GM21515 (cell line): ENCODE results near the gene LRRC63.
"Not testable (repeated sequence)": the region's sequence is repeated elsewhere in the genome, so short reads cannot be mapped to it uniquely, and the experiment has no call there.

ENCODE experiments used
- ATAC-seq: cut with Tn5 transposase; IDR thresholded peaks from one replicate; pipeline ENCODE4 v1.9.1; 2021; ENCODE audit not compliant: unreplicated experiment

The LRRC63 gene

DNA sequence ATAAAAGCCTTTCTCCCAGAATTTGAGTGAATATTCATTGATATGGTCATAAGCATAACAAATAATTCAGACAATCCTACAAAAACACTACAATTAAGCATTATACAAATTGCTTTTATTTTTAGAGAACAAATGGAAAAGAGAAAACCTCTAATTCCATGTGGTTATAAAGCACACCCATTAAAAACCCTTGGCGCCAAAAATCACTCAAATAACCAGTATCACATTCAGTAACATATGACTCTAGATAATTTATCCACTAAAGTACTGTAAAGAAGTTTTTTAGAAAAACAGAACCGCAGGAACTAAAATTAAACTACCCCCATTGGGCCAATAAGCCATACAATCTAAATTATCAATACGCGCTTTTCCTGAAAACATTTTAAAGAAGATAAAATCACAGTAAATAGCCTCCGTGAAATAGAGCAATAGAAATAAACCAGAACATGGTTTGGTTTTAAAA lies 30.3 kb upstream of the LRRC63 start:
- no peak for ATAC-seq

- peak; percentile 64 for ATAC-seq
Observed at GRCh38 chr13:46181840-46182490, 29.8 kb upstream of the LRRC63 start, which contains the start of gene LCP1. Gene LCP1, minus strand, starts transcription at chr13:46182177. Its CDS starts 22,515 bp downstream, at chr13:46159662.

- peak; percentile 1 for ATAC-seq
Observed at GRCh38 chr13:46182491-46182877, 29.2 kb upstream of the LRRC63 start.

DNA sequence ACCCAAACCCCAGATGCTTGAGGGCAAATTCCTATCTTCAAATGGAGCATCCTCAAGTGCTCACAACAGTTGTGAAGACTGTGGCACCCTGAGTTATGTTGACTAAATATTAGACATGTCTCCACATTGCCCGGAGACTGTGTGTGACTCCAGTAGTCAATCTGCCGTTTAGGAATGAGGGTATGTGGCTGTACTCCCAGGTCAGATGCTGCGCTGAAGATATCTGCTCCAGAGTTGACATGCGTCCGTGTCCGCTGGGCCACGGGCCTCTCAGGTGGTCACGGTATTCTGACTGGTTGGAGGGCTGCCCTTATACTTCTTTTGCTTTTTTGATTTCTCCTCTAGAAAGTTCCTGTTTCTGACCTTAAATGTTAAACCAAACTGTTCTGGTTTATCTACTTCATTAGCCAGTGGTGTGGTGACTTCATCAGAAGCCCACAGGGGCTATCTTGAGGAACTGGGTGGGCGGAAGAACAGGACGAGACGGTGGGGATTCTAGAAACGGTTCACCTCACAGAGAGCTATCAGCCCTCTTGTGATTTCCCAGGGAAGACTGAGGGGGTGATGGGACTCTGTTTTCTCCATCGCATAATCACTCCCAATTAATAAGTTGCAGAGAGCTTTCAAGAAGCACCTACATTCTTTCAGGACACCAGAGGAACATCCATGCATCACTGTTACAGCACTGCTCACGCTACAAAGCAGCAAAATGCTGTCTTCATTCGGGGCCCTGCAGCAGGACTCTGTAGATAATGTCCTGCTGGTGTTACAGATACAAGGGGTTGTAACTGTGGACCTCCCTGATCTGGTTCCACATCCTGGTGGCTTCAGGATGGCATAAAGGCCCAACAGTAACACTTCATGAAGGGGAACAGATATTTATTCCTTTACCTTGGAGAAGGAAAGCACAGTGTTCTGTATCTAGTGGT lies 28.4 kb upstream of the LRRC63 start:
- no peak for ATAC-seq

DNA sequence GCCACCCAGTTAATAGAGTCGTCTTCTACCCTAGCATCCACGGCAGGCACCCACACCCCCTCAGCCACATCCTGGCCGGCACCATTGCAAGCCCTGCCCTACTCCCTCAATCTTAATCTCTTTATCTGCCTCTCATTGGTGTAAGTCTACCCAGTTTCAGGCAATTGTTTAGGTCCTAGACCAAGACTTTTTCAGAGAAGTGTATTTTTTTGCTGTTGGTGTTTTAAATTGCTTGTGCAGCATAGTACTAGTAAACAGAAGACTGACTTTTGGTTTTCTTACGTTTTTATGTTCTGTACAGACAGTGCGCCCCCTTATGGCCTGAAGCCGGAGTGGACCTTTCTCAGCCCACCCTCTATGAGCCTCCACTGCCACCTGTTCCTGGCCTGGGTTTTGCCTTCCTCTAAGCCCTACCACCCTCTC lies 27.4 kb upstream of the LRRC63 start:
- ATAC-seq, result peak; percentile 46

DNA sequence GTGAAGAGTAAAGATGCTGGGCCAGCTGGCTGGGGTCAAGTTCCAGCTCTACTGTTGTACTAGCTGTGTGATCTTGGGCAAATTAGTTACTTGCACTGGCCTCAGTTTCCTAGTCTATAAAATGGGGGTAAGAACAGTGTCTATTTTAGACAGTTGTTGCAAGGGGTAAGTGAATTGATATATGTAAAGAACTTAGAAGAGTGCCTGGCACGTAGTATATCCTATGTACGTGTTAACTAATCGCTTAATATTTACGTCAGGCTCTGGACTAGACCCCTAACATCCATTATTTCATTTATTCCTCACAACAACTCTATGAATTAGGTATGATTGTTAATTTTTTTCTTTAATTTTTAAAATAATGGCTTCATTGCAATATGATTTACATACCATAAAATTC lies 26.1 kb upstream of the LRRC63 start:
- no peak for ATAC-seq

- no peak for ATAC-seq
Observed at GRCh38 chr13:46192412-46192811, 19.3 kb upstream of the LRRC63 start.

DNA sequence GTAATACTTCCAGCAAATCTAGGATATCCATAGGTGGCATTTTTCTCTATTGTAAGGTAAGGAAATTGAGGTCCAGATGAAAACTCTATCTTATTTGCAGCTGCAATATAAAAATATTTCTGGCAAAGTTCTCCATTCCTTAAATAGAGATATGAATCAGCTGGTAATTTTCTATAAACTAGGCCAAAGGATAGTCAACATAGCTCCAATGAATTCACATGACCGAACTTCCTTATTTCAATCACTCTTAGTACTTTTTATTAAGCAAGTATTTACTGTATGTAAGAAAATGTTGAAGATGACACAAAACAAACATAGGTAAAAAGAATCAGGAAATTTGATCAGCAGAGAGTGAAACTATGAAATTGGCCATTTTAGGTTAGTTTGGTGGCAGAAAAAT lies 16.7 kb upstream of the LRRC63 start:
- no peak for ATAC-seq

DNA sequence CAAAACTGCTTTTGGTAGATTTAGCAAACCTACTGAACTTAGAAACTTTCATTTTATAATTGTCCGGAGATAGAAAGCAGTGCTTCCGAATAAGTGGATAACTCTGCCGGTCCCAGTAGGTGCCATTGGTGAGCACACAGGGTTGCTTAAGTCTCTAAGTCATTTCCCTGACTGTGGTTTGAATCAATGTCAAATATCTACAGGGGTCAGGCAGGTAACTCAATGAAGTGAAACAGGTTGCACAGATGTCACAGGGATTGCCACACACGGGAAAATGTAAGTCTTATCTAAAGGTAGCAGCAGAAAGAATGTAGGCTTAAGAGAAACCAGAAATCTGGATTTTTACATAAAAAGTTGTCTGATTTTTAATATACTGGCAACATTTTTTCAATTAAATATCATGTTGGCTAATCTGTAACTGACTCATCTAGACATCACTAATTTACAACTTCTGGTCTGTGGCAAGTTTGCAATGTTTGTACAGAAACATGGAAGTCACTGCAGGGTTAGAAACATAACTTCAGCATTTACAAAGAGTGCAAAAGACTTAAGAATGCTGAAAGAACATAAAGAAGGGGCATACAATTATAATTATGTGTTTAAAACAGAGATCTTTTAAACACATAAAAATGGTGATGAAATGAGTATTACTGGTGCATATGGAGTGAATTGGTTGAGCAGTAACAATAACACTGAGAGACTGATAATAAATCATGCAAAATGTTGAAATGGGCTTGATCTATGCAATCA lies 14.3 kb upstream of the LRRC63 start:
- ATAC-seq, result no peak

GRCh38 chr13:46198696-46199193 lies 13.0 kb upstream of the LRRC63 start:
- no peak for ATAC-seq

DNA sequence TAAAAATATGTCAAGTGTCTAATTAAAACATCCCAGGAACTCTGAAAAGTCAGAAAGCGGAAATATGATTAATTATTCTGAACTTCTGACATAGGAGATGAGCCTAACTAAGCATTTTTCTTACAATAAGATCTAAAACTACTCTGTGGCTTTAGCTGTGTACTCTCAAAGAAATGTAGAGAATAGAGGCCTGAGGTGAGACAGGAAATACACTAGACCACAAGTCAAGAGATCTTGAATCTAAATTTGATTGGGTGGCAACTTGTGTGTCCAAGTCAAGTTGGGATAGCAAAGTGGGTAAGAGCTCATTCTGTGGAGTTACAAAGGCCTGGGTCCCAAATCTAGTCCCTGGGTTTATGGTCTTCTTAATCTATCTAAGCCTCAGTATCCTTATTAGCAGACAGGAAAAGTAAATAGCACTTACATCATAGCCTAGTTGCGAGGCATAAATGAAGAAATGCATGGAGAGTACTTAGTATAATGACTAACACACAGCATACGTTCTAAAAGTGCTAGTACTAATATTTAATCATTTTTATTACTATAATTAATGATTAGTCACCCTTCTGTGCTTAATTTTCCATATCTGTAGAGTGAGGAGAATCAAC lies 9.4 kb upstream of the LRRC63 start:
- ATAC-seq, result no peak

DNA sequence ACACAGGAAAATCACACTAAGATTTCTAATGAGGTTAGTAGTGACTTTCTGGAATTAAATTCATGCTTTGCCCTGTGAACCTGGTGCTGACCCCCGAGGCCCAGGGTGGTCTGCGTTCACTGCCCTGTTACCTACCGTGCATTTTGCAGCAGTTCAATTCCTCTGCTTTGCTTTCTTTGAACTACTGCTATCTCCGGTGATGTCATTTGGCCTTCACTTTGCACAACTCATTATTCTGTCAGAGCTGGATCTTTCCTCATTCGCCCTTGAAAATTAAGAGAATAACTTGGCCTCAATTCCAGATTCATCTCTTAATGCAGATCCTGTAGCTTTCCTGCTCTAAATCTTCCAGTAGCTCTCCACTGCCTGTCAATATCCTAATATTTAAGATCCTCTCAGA lies 8.8 kb upstream of the LRRC63 start:
- no peak for ATAC-seq

DNA sequence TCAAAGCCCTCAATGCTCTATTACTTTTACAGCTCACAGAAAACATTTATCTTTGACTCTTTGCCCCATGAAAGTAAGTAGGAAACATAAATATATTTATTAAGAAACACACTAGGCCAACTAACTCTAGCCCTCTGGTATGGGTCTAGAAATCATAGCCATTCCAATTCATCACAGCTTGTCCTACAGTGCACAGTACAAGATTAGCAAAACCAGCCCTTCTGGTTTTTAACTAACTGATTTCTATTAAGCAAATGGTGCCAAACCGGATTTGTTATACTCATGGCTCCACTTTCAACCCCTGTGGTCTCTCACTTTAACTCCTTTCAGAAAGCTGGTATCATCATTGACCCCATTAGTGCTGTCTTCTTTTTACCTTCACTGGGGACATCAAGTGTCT lies 5.6 kb upstream of the LRRC63 start:
- no peak for ATAC-seq

DNA sequence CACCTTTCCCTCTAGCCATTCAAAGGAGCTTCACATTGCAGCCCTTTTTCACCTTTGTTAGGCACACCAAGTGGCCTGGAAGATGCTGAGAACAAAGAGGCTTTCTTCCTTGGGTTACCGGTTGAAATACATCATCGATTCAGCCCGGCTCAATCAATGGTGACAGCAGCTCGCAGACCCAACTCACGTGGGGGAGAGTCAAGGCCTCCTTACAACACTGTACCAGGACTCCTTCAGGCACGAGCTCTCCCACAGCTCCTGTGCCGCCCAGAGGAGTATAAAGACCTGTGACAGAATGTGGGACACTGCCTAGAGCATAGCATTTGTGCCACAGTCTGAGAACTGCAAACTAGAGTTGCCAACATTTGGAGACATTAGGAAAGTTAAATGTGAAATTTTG lies 3.9 kb upstream of the LRRC63 start:
- ATAC-seq, result no peak

DNA sequence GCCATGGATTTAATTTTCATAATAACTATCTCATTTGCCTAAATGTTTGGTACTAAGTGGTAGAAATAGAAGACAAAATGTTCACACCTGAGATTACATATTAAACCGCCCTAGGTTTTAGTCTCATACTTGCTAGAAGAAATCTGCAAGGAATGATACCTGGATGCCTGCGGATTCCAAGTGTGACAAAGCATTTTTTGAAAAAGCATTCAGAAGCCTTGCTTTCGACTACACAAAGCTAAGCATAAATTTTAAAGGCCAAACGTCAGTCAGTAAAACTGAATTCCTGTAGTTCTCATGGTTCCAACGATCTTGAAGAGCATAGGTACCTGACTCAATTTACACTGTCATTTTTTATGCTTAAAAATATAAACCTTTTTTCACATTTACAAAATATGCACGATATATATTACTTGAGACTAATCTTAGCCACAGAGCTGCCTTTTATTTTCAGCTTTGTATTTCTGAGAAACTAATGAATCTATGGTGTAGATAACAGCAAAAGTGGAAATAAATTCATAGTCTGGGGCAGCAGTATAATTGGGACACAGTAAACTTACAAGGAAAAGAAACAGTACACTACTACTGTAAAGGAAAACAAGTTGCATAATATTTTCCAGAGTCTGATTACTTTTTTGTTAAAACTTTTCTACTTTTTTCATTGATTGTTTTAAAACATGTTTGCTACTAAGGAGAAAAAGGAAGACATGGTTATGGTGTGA lies 1.2 kb upstream of the LRRC63 start:
- no peak for ATAC-seq

GRCh38 chr13:46211116-46211482 lies 629 bp upstream of the LRRC63 start:
- peak; percentile 19 for ATAC-seq

DNA sequence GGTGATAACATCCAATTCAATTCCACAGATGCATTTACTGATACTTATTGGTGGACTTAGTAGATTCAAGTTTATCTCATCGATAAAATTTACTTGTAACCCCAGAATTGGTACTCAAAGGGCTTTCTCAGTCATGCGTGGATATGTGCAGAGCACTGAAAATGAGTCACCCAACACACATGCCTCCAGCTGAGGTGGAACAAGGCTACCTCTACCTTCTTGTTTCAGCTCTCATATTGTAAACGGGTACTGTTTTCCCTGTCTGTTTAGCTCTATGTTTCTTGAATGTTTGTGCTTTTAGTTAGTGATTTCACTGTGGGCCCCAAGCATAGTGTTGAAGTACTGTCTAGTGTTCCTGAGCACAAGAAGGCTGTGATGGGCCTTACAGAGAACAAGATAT lies 1.5 kb downstream of the LRRC63 start:
- no peak for ATAC-seq

DNA sequence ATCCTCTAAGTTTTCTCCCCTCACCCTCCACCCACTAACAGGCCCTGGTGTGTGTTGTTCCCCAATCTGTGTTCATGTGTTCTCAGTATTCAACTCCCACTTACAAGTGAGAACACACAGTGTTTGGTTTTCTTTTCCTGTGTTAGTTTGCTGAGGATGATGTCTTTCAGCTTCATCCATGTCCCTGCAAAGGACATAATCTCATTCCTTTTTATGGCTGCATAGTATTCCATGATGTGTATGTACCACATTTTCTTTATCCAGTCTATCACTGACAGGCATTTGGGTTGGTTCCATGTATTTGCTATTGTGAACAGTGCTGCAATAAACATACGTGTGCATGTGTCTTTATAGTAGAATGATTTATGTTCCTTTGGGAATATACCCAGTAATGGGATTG lies 3.0 kb downstream of the LRRC63 start:
- ATAC-seq, result not testable (repeated sequence)

GRCh38 chr13:46220234-46220633 lies 8.5 kb downstream of the LRRC63 start:
- not testable (repeated sequence) for ATAC-seq

- no peak for ATAC-seq
Observed at GRCh38 chr13:46229251-46229650, 17.5 kb downstream of the LRRC63 start.
